ENCODE data around the gene PIK3R5.

The PIK3R5 gene

GRCh38 chr17:8941520-8941919 is 24.0 kb downstream of the PIK3R5 start:
- no peak overlapping the region for H3K23ac ChIP-seq (ENCODE audit: low read length)

GRCh38 chr17:8940866-8941471 is 24.5 kb downstream of the PIK3R5 start:
- Histone ChIP-seq H3K4me2 (ENCODE audit: low read length) (no peak overlapping the region), H3K79me1 (ENCODE audit: low read length) (no peaks in the 10 kb centered on the region), H4K5ac (ENCODE audit: low read length) (no peak overlapping the region), H3K56ac (ENCODE audit: low read length) (no peak overlapping the region), H3K27me3 (ENCODE audit: insufficient read depth, low read length, poor library complexity) (no peaks in the 10 kb centered on the region), H3K79me2 (ENCODE audit: control insufficient read depth, insufficient read depth, low read length) (no peaks in the 10 kb centered on the region), H2AK5ac (ENCODE audit: low read length) (no peak overlapping the region), H3K27ac (ENCODE audit: low read depth, low read length) (no peak overlapping the region), H3K4ac (ENCODE audit: low read depth, low read length) (no peak overlapping the region), H2BK15ac (replicated peaks; ENCODE audit: low read depth) (no peak overlapping the region), H4K8ac (ENCODE audit: low read depth, low read length) (no peak overlapping the region), H2BK120ac (ENCODE audit: low read depth, low read length) (no peak overlapping the region), H3K18ac (ENCODE audit: low read length) (no peak overlapping the region), H3K36me3 (ENCODE audit: control insufficient read depth, insufficient read depth, low read length) (no peaks in the 10 kb centered on the region), H2BK5ac (ENCODE audit: low read length) (no peak overlapping the region), H3K4me3 (ENCODE audit: low read length) (no peak overlapping the region), H3K23ac (ENCODE audit: low read length) (no peak overlapping the region), H3K9ac (ENCODE audit: low read length) (no peak overlapping the region), H3K4me1 (ENCODE audit: control insufficient read depth, low read depth, low read length) (no peaks in the 10 kb centered on the region)
- no CpG with 5 or more reads among the region's 6 CpGs for WGBS (ENCODE audit: extremely low coverage, insufficient coverage, low lambda C conversion rate)
- DNase-seq: no peak

More at GRCh38 chr17:8941520-8941919, 24.0 kb downstream of the PIK3R5 start:
- Histone ChIP-seq H3K79me1 (ENCODE audit: low read length) (no peaks in the 10 kb centered on the region), H2BK5ac (ENCODE audit: low read length) (no peak overlapping the region), H3K56ac (ENCODE audit: low read length) (no peak overlapping the region), H3K4me2 (ENCODE audit: low read length) (no peak overlapping the region), H3K36me3 (ENCODE audit: control insufficient read depth, insufficient read depth, low read length) (no peaks in the 10 kb centered on the region), H4K8ac (ENCODE audit: low read depth, low read length) (no peak overlapping the region), H3K9ac (ENCODE audit: low read length) (no peak overlapping the region), H3K4me1 (ENCODE audit: control insufficient read depth, low read depth, low read length) (no peaks in the 10 kb centered on the region), H3K79me2 (ENCODE audit: control insufficient read depth, insufficient read depth, low read length) (no peaks in the 10 kb centered on the region), H2BK15ac (replicated peaks; ENCODE audit: low read depth) (no peak overlapping the region), H2AK5ac (ENCODE audit: low read length) (no peak overlapping the region), H3K4ac (ENCODE audit: low read depth, low read length) (no peak overlapping the region), H4K5ac (ENCODE audit: low read length) (no peak overlapping the region), H3K4me3 (ENCODE audit: low read length) (no peak overlapping the region), H3K27ac (ENCODE audit: low read depth, low read length) (no peak overlapping the region), H3K18ac (ENCODE audit: low read length) (no peak overlapping the region), H3K27me3 (ENCODE audit: insufficient read depth, low read length, poor library complexity) (no peaks in the 10 kb centered on the region), H2BK120ac (ENCODE audit: low read depth, low read length) (no peak overlapping the region)
- no peak for DNase-seq
- WGBS (ENCODE audit: extremely low coverage, insufficient coverage, low lambda C conversion rate): no CpG with 5 or more reads among the region's 14 CpGs

GRCh38 chr17:8939496-8940334 is 25.8 kb downstream of the PIK3R5 start:
- H3K4me1 ChIP-seq (ENCODE audit: control insufficient read depth, low read depth, low read length): no peaks in the 10 kb centered on the region
- H2BK5ac ChIP-seq (ENCODE audit: low read length): no peak overlapping the region
- H3K36me3 ChIP-seq (ENCODE audit: control insufficient read depth, insufficient read depth, low read length): no peaks in the 10 kb centered on the region
- no CpG with 5 or more reads among the region's 12 CpGs for WGBS (ENCODE audit: extremely low coverage, insufficient coverage, low lambda C conversion rate)
- H3K79me1 ChIP-seq (ENCODE audit: low read length): no peaks in the 10 kb centered on the region
- no peak overlapping the region for H3K4me3 ChIP-seq (ENCODE audit: low read length)
- no peak overlapping the region for H4K8ac ChIP-seq (ENCODE audit: low read depth, low read length)
- H3K23ac ChIP-seq (ENCODE audit: low read length): no peak overlapping the region
- H2BK120ac ChIP-seq (ENCODE audit: low read depth, low read length): no peak overlapping the region
- DNase-seq: no peak
- no peak overlapping the region for H3K56ac ChIP-seq (ENCODE audit: low read length)
- no peak overlapping the region for H4K5ac ChIP-seq (ENCODE audit: low read length)
- H3K18ac ChIP-seq (ENCODE audit: low read length): no peak overlapping the region
- H3K9ac ChIP-seq (ENCODE audit: low read length): no peak overlapping the region
- no peak overlapping the region for H2BK15ac ChIP-seq (replicated peaks; ENCODE audit: low read depth)
- H3K79me2 ChIP-seq (ENCODE audit: control insufficient read depth, insufficient read depth, low read length): no peaks in the 10 kb centered on the region
- H3K27ac ChIP-seq (ENCODE audit: low read depth, low read length): no peak overlapping the region
- H3K4ac ChIP-seq (ENCODE audit: low read depth, low read length): no peak overlapping the region
- no peaks in the 10 kb centered on the region for H3K27me3 ChIP-seq (ENCODE audit: insufficient read depth, low read length, poor library complexity)
- H2AK5ac ChIP-seq (ENCODE audit: low read length): no peak overlapping the region
- H3K4me2 ChIP-seq (ENCODE audit: low read length): no peak overlapping the region

- no peak overlapping the region for H3K4me2 ChIP-seq (ENCODE audit: low read length)
- H4K8ac ChIP-seq (ENCODE audit: low read depth, low read length): no peak overlapping the region
- H3K36me3 ChIP-seq (ENCODE audit: control insufficient read depth, insufficient read depth, low read length): no peaks in the 10 kb centered on the region
- H3K27me3 ChIP-seq (ENCODE audit: insufficient read depth, low read length, poor library complexity): no peaks in the 10 kb centered on the region
- no peak overlapping the region for H2AK5ac ChIP-seq (ENCODE audit: low read length)
- H3K79me2 ChIP-seq (ENCODE audit: control insufficient read depth, insufficient read depth, low read length): no peaks in the 10 kb centered on the region
- H3K18ac ChIP-seq (ENCODE audit: low read length): no peak overlapping the region
- no peak overlapping the region for H3K4me3 ChIP-seq (ENCODE audit: low read length)
- no peak overlapping the region for H4K5ac ChIP-seq (ENCODE audit: low read length)
- H3K9ac ChIP-seq (ENCODE audit: low read length): no peak overlapping the region
- WGBS (ENCODE audit: extremely low coverage, insufficient coverage, low lambda C conversion rate): no CpG with 5 or more reads among the region's 5 CpGs
- no peak overlapping the region for H2BK15ac ChIP-seq (replicated peaks; ENCODE audit: low read depth)
- no peak overlapping the region for H2BK5ac ChIP-seq (ENCODE audit: low read length)
- H2BK120ac ChIP-seq (ENCODE audit: low read depth, low read length): no peak overlapping the region
- no peaks in the 10 kb centered on the region for H3K4me1 ChIP-seq (ENCODE audit: control insufficient read depth, low read depth, low read length)
- H3K27ac ChIP-seq (ENCODE audit: low read depth, low read length): no peak overlapping the region
- no peak overlapping the region for H3K23ac ChIP-seq (ENCODE audit: low read length)
- DNase-seq: no peak
- H3K56ac ChIP-seq (ENCODE audit: low read length): no peak overlapping the region
- H3K4ac ChIP-seq (ENCODE audit: low read depth, low read length): no peak overlapping the region
- no peaks in the 10 kb centered on the region for H3K79me1 ChIP-seq (ENCODE audit: low read length)
Measured at GRCh38 chr17:8938933-8939332, 26.6 kb downstream of the PIK3R5 start.

GRCh38 chr17:8935191-8935590 is 30.3 kb downstream of the PIK3R5 start:
- Histone ChIP-seq H2BK5ac (ENCODE audit: low read length) (no peak overlapping the region), H3K36me3 (ENCODE audit: control insufficient read depth, insufficient read depth, low read length) (no peaks in the 10 kb centered on the region), H2BK120ac (ENCODE audit: low read depth, low read length) (no peak overlapping the region)

More at GRCh38 chr17:8935191-8935590, 30.3 kb downstream of the PIK3R5 start:
- no peak overlapping the region for H4K5ac ChIP-seq (ENCODE audit: low read length)
- DNase-seq: peak; percentile 26
- H3K18ac ChIP-seq (ENCODE audit: low read length): no peak overlapping the region
- no peaks in the 10 kb centered on the region for H3K4me1 ChIP-seq (ENCODE audit: control insufficient read depth, low read depth, low read length)
- H3K9ac ChIP-seq (ENCODE audit: low read length): no peak overlapping the region
- no peak overlapping the region for H4K8ac ChIP-seq (ENCODE audit: low read depth, low read length)
- no peaks in the 10 kb centered on the region for H3K27me3 ChIP-seq (ENCODE audit: insufficient read depth, low read length, poor library complexity)
- no peaks in the 10 kb centered on the region for H3K79me2 ChIP-seq (ENCODE audit: control insufficient read depth, insufficient read depth, low read length)
- H3K79me1 ChIP-seq (ENCODE audit: low read length): no peaks in the 10 kb centered on the region
- no CpG with 5 or more reads among the region's 9 CpGs for WGBS (ENCODE audit: extremely low coverage, insufficient coverage, low lambda C conversion rate)
- no peak overlapping the region for H3K4me2 ChIP-seq (ENCODE audit: low read length)
- H2AK5ac ChIP-seq (ENCODE audit: low read length): no peak overlapping the region
- H3K4me3 ChIP-seq (ENCODE audit: low read length): no peak overlapping the region
- no peak overlapping the region for H3K4ac ChIP-seq (ENCODE audit: low read depth, low read length)
- no peak overlapping the region for H3K23ac ChIP-seq (ENCODE audit: low read length)
- no peak overlapping the region for H2BK15ac ChIP-seq (replicated peaks; ENCODE audit: low read depth)
- H3K56ac ChIP-seq (ENCODE audit: low read length): no peak overlapping the region
- H3K27ac ChIP-seq (ENCODE audit: low read depth, low read length): no peak overlapping the region
